ENCODE results near the gene INPP4B. TPM values are rescaled to one million over a fixed set of nuclear protein-coding genes. Genes with fewer than 3 reads are reported as not detected.

INPP4B gene
- total RNA-seq, 1 donor from 2014 or later: 10.9 TPM

GRCh38 chr4:142334931-142335330 is 511.2 kb downstream of the INPP4B start:
- Histone ChIP-seq H3K4me3 (ENCODE audit: low read depth, low read length) (no peak overlapping the region), H3K27me3 (ENCODE audit: control insufficient read depth, insufficient read depth, low read length) (no peaks in the 10 kb centered on the region), H3K36me3 (ENCODE audit: control insufficient read depth, insufficient read depth, low read length) (no peaks in the 10 kb centered on the region)
- no peak for DNase-seq (ENCODE audit: low read depth)
- TF ChIP-seq CTCF (IDR thresholded peaks at IDR 0.05; ENCODE audit: insufficient read depth, low read length, poor library complexity, severe bottlenecking): no peak

- H3K27me3 ChIP-seq (ENCODE audit: control insufficient read depth, insufficient read depth, low read length): no peaks in the 10 kb centered on the region
- DNase-seq (ENCODE audit: low read depth): no peak
- no peak for TF ChIP-seq CTCF (IDR thresholded peaks at IDR 0.05; ENCODE audit: insufficient read depth, low read length, poor library complexity, severe bottlenecking)
- H3K4me3 ChIP-seq (ENCODE audit: low read depth, low read length): no peak overlapping the region
- no peaks in the 10 kb centered on the region for H3K36me3 ChIP-seq (ENCODE audit: control insufficient read depth, insufficient read depth, low read length)
These were observed 514.5 kb downstream of the INPP4B start for GRCh38 chr4:142331646-142332045.

- DNase-seq (ENCODE audit: low read depth): no peak
- no peak overlapping the region for H3K4me3 ChIP-seq (ENCODE audit: low read depth, low read length)
- no peaks in the 10 kb centered on the region for H3K36me3 ChIP-seq (ENCODE audit: control insufficient read depth, insufficient read depth, low read length)
- H3K27me3 ChIP-seq (ENCODE audit: control insufficient read depth, insufficient read depth, low read length): no peaks in the 10 kb centered on the region
- no peak for TF ChIP-seq CTCF (IDR thresholded peaks at IDR 0.05; ENCODE audit: insufficient read depth, low read length, poor library complexity, severe bottlenecking)
These were observed 515.0 kb downstream of the INPP4B start for GRCh38 chr4:142331132-142331531.

GRCh38 chr4:142330311-142330710 is 515.8 kb downstream of the INPP4B start:
- no peak for DNase-seq (ENCODE audit: low read depth)
- TF ChIP-seq CTCF (IDR thresholded peaks at IDR 0.05; ENCODE audit: insufficient read depth, low read length, poor library complexity, severe bottlenecking): no peak
- no peaks in the 10 kb centered on the region for H3K36me3 ChIP-seq (ENCODE audit: control insufficient read depth, insufficient read depth, low read length)
- H3K4me3 ChIP-seq (ENCODE audit: low read depth, low read length): no peak overlapping the region
- no peaks in the 10 kb centered on the region for H3K27me3 ChIP-seq (ENCODE audit: control insufficient read depth, insufficient read depth, low read length)

GRCh38 chr4:142329313-142329712 is 516.8 kb downstream of the INPP4B start:
- no peak for TF ChIP-seq CTCF (IDR thresholded peaks at IDR 0.05; ENCODE audit: insufficient read depth, low read length, poor library complexity, severe bottlenecking)
- Histone ChIP-seq H3K36me3 (ENCODE audit: control insufficient read depth, insufficient read depth, low read length) (no peaks in the 10 kb centered on the region), H3K27me3 (ENCODE audit: control insufficient read depth, insufficient read depth, low read length) (no peaks in the 10 kb centered on the region), H3K4me3 (ENCODE audit: low read depth, low read length) (no peak overlapping the region)
- DNase-seq (ENCODE audit: low read depth): no peak

GRCh38 chr4:142326181-142326580 is 519.9 kb downstream of the INPP4B start:
- no peaks in the 10 kb centered on the region for H3K27me3 ChIP-seq (ENCODE audit: control insufficient read depth, insufficient read depth, low read length)
- H3K36me3 ChIP-seq (ENCODE audit: control insufficient read depth, insufficient read depth, low read length): no peaks in the 10 kb centered on the region
- DNase-seq (ENCODE audit: low read depth): no peak
- no peak for TF ChIP-seq CTCF (IDR thresholded peaks at IDR 0.05; ENCODE audit: insufficient read depth, low read length, poor library complexity, severe bottlenecking)
- H3K4me3 ChIP-seq (ENCODE audit: low read depth, low read length): no peak overlapping the region
